AG04450 (cell line): ENCODE measurements around the gene REEP3. TPM values are rescaled to one million over a fixed set of nuclear protein-coding genes. Genes with fewer than 3 reads are reported as not detected.
"Not testable (repeated sequence)": the region's sequence is repeated elsewhere in the genome, so short reads cannot be mapped to it uniquely, and the experiment has no call there.

ENCODE experiments used
- CTCF ChIA-PET: fragments of 300-600, 350-600 bp; formaldehyde crosslinking; extraction: SDS; loops from one replicate; lab custom pipeline; 2022; ENCODE audit warnings: antibody characterized with exemption, inconsistent platforms; lab: Charles Lee
- POLR2A ChIA-PET: fragments of 350-600 bp; formaldehyde crosslinking; extraction: SDS; loops from one replicate; lab custom pipeline; 2021; ENCODE audit warnings: antibody characterized with exemption, inconsistent platforms; lab: Yijun Ruan, JAX
- DNase-seq: peaks from one replicate; pipeline ENCODE4 v3.0.0-alpha.2; 2011; ENCODE audit warnings: low read depth, low spot score
- H3K27ac ChIP-seq: one replicate; pipeline ENCODE4 v1.5.1; 2012; ENCODE audit warnings: low read depth, low read length, control low read depth
- H3K27me3 ChIP-seq: one replicate; pipeline ENCODE4 v1.6.0; 2012; ENCODE audit warnings: low read length; ENCODE audit not compliant: control insufficient read depth, insufficient read depth
- H3K4me3 ChIP-seq: 2 replicates; pipeline ENCODE4 v1.5.1; 2011; ENCODE audit warnings: mild to moderate bottlenecking, low read depth, low read length, control low read depth
- H3K9me3 ChIP-seq: 2 replicates; pipeline ENCODE4 v1.5.1; 2012; ENCODE audit warnings: low read length; ENCODE audit not compliant: control insufficient read depth, insufficient read depth
- CTCF ChIP-seq: IDR thresholded peaks from 2 replicates; pipeline ENCODE4 v1.5.1; 2011; ENCODE audit warnings: low read depth, low read length, control low read depth, inconsistent platforms
- polyA plus RNA-seq: library from polyadenylated mRNA; depleted of rRNA; stranded (reverse); fragments of >200 nt; gene quantifications from 2 replicates; pipeline ENCODE4 v1.2.3, GENCODE V29; 2011

The REEP3 gene
- polyA plus RNA-seq, 1 experiment: 36.5 TPM

- H3K27me3 ChIP-seq: no peaks in the 10 kb centered on the region
- DNase-seq: no peak
- ChIA-PET POLR2A (no interaction called here), CTCF (interaction anchor here (1.1 to 1.3 kb wide), 2 partner anchors 132 to 281 kb away, joined by 3 to 4 read pairs; no protein-coding TSS in a partner anchor)
- no peak overlapping the region for H3K27ac ChIP-seq
- peaks cover 2% of the 10 kb centered on the region; the same call in 1 of the 2 replicates for H3K9me3 ChIP-seq
- TF ChIP-seq CTCF: no peak
- no peak overlapping the region for H3K4me3 ChIP-seq
Measured at GRCh38 chr10:63497321-63497720, 23.9 kb upstream of the REEP3 start.

- Histone ChIP-seq H3K4me3 (no peak overlapping the region), H3K27me3 (no peaks in the 10 kb centered on the region), H3K27ac (no peak overlapping the region), H3K9me3 (peaks cover 2% of the 10 kb centered on the region; the same call in 1 of the 2 replicates)
- no peak for TF ChIP-seq CTCF
- ChIA-PET POLR2A (no interaction called here), CTCF (interaction anchor here (0.6 to 1.4 kb wide), 2 partner anchors 54 to 130 kb away, joined by 3 read pairs; no protein-coding TSS in a partner anchor)
- no peak for DNase-seq
Measured at GRCh38 chr10:63498665-63499064, 22.5 kb upstream of the REEP3 start.

GRCh38 chr10:63500551-63500950 is 20.6 kb upstream of the REEP3 start:
- POLR2A ChIA-PET, H3K4me3 ChIP-seq, CTCF ChIA-PET, H3K9me3 ChIP-seq, DNase-seq, H3K27ac ChIP-seq, H3K27me3 ChIP-seq: not testable (repeated sequence)

- Histone ChIP-seq H3K9me3 (no peaks in the 10 kb centered on the region), H3K4me3 (no peak overlapping the region), H3K27me3 (no peaks in the 10 kb centered on the region), H3K27ac (no peak overlapping the region)
- no peak for TF ChIP-seq CTCF
- CTCF ChIA-PET: interaction anchor here (0.6 kb wide), 1 partner anchor 12 kb away, joined by 3 read pairs; no protein-coding TSS in a partner anchor
- DNase-seq: no peak
- POLR2A ChIA-PET: no interaction called here
Measured at GRCh38 chr10:63501954-63502353, 19.2 kb upstream of the REEP3 start.

GRCh38 chr10:63502832-63503231 is 18.4 kb upstream of the REEP3 start:
- Histone ChIP-seq H3K9me3 (no peaks in the 10 kb centered on the region), H3K27me3 (no peaks in the 10 kb centered on the region), H3K4me3 (no peak overlapping the region), H3K27ac (no peak overlapping the region)
- ChIA-PET POLR2A (no interaction called here), CTCF (interaction anchor here (0.7 to 1.7 kb wide), 4 partner anchors 65 to 336 kb away, joined by 3 to 5 read pairs (median 4); no protein-coding TSS in a partner anchor)
- DNase-seq: no peak
- no peak for TF ChIP-seq CTCF
